ENCODE results near the gene RANBP17. TPM values are rescaled to one million over a fixed set of nuclear protein-coding genes. Genes with fewer than 3 reads are reported as not detected.
"Not testable (repeated sequence)": the region's sequence is repeated elsewhere in the genome, so short reads cannot be mapped to it uniquely, and the experiment has no call there.

The RANBP17 gene
- total RNA-seq, 1 experiment from 2014 or later = 14.5 TPM

DNA sequence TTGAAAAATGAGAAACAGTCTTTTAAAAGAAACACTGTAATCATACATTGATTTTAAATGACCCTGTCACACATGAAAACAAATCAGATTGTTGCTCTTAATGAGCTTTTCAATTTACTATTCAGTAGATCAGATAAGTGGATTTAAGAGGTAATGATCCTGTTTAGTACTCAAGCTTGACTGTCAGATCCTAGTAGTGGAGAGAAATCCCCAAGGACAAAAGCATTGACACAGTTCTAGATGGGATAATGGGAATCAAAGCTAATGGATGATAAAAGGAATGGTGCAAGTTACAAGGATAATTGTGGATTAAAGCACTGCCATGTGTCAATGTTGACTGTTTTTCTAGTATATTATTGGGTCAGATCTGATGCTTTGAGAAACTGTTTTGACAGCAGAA lies 304.9 kb downstream of the RANBP17 start:
- Histone ChIP-seq H2AFZ (no peak overlapping the region), H3K4me1 (replicated peaks; ENCODE audit: insufficient read depth) (no peaks in the 10 kb centered on the region), H3F3A (ENCODE audit: insufficient read depth, low read depth) (no peaks in the 10 kb centered on the region), H3K27me3 (ENCODE audit: insufficient read depth, low read depth) (no peaks in the 10 kb centered on the region), H3K36me3 (ENCODE audit: low read depth) (no peaks in the 10 kb centered on the region), H3K27ac (no peak overlapping the region), H3K9me2 (ENCODE audit: insufficient read depth) (no peaks in the 10 kb centered on the region), H3K4me3 (no peak overlapping the region), H3K4me2 (no peak overlapping the region), H4K20me1 (ENCODE audit: insufficient read depth) (no peaks in the 10 kb centered on the region), H3K79me2 (ENCODE audit: low read depth) (no peaks in the 10 kb centered on the region), H3K9me3 (ENCODE audit: insufficient read depth, low read depth) (no peaks in the 10 kb centered on the region)
- ChIA-PET POLR2A (ENCODE audit: unreplicated experiment) (no interaction called here), CTCF (no interaction called here)
- TF ChIP-seq, protein P1, sequence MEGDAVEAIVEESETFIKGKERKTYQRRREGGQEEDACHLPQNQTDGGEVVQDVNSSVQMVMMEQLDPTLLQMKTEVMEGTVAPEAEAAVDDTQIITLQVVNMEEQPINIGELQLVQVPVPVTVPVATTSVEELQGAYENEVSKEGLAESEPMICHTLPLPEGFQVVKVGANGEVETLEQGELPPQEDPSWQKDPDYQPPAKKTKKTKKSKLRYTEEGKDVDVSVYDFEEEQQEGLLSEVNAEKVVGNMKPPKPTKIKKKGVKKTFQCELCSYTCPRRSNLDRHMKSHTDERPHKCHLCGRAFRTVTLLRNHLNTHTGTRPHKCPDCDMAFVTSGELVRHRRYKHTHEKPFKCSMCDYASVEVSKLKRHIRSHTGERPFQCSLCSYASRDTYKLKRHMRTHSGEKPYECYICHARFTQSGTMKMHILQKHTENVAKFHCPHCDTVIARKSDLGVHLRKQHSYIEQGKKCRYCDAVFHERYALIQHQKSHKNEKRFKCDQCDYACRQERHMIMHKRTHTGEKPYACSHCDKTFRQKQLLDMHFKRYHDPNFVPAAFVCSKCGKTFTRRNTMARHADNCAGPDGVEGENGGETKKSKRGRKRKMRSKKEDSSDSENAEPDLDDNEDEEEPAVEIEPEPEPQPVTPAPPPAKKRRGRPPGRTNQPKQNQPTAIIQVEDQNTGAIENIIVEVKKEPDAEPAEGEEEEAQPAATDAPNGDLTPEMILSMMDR (conservative IDR thresholded peaks at IDR 0.05) = no peak
- no peak for TF ChIP-seq EZH2 (IDR thresholded peaks at IDR 0.05; ENCODE audit: low read depth)
- no peak for DNase-seq
- intact Hi-C loops (cut with micrococcal nuclease; ENCODE audit: unreplicated experiment) = no loop called here
- BruUV-seq (replicated peaks) = no TSS peak

DNA sequence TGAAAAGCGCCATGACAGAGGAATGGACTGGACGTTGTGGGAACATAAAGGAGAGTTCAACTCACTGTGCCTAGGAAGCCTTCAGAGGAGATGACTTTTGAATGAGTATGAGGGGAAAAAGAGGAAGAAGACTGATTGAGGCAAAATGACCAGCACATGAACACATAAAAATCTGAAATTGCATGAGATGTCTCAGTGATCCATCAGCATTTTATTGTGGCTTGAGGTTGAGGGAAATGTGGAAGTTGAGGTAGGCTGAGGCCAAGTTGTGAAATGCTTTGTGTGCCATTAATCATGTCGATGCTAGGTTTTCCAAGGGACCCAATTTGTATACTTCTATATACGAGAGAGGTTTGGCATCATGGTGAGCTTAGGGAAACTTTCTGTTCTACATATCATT lies 306.4 kb downstream of the RANBP17 start:
- TF ChIP-seq, protein P1 (conservative IDR thresholded peaks at IDR 0.05) = no peak
- no peak for TF ChIP-seq EZH2 (IDR thresholded peaks at IDR 0.05; ENCODE audit: low read depth)
- H3K36me3 ChIP-seq (ENCODE audit: low read depth) = no peaks in the 10 kb centered on the region
- no TSS peak for BruUV-seq (replicated peaks)

GRCh38 chr5:171174960-171175359 lies 313.1 kb downstream of the RANBP17 start:
- CTCF ChIA-PET; H3K27ac ChIP-seq; H3K9me3 ChIP-seq (ENCODE audit: insufficient read depth, low read depth): not testable (repeated sequence)

More for the DNA sequence above, 306.4 kb downstream of the RANBP17 start:
- ChIA-PET POLR2A (ENCODE audit: unreplicated experiment) (no interaction called here), CTCF (no interaction called here)
- H3K4me3 ChIP-seq = no peak overlapping the region
- H3K4me1 ChIP-seq (replicated peaks; ENCODE audit: insufficient read depth) = no peaks in the 10 kb centered on the region
- no peaks in the 10 kb centered on the region for H3F3A ChIP-seq (ENCODE audit: insufficient read depth, low read depth)
- intact Hi-C loops (cut with micrococcal nuclease; ENCODE audit: unreplicated experiment) = no loop called here
- H3K27ac ChIP-seq = no peak overlapping the region
- H3K9me2 ChIP-seq (ENCODE audit: insufficient read depth) = no peaks in the 10 kb centered on the region
- no peaks in the 10 kb centered on the region for H3K9me3 ChIP-seq (ENCODE audit: insufficient read depth, low read depth)
- H2AFZ ChIP-seq = no peak overlapping the region
- H4K20me1 ChIP-seq (ENCODE audit: insufficient read depth) = no peaks in the 10 kb centered on the region
- no peaks in the 10 kb centered on the region for H3K27me3 ChIP-seq (ENCODE audit: insufficient read depth, low read depth)
- no peak overlapping the region for H3K4me2 ChIP-seq
- no peak for DNase-seq
- H3K79me2 ChIP-seq (ENCODE audit: low read depth) = no peaks in the 10 kb centered on the region

GRCh38 chr5:171175746-171176145 lies 313.9 kb downstream of the RANBP17 start:
- POLR2A ChIA-PET (ENCODE audit: unreplicated experiment) = no interaction called here
- CTCF ChIA-PET = no interaction called here

More at GRCh38 chr5:171174960-171175359, 313.1 kb downstream of the RANBP17 start:
- H3K4me2 ChIP-seq; H2AFZ ChIP-seq; H3K9me2 ChIP-seq (ENCODE audit: insufficient read depth); intact Hi-C loops (cut with micrococcal nuclease; ENCODE audit: unreplicated experiment); H3K4me1 ChIP-seq (replicated peaks; ENCODE audit: insufficient read depth); H3F3A ChIP-seq (ENCODE audit: insufficient read depth, low read depth); H3K4me3 ChIP-seq; BruUV-seq (replicated peaks); DNase-seq; H3K36me3 ChIP-seq (ENCODE audit: low read depth); H3K27me3 ChIP-seq (ENCODE audit: insufficient read depth, low read depth); H4K20me1 ChIP-seq (ENCODE audit: insufficient read depth); POLR2A ChIA-PET (ENCODE audit: unreplicated experiment); H3K79me2 ChIP-seq (ENCODE audit: low read depth): not testable (repeated sequence)

GRCh38 chr5:171178190-171178589 lies 316.4 kb downstream of the RANBP17 start:
- BruUV-seq (replicated peaks); H3K4me2 ChIP-seq; CTCF ChIA-PET; H3K9me3 ChIP-seq (ENCODE audit: insufficient read depth, low read depth); H3K27me3 ChIP-seq (ENCODE audit: insufficient read depth, low read depth); intact Hi-C loops (cut with micrococcal nuclease; ENCODE audit: unreplicated experiment); H4K20me1 ChIP-seq (ENCODE audit: insufficient read depth); DNase-seq; H3K4me1 ChIP-seq (replicated peaks; ENCODE audit: insufficient read depth); POLR2A ChIA-PET (ENCODE audit: unreplicated experiment); H3K36me3 ChIP-seq (ENCODE audit: low read depth); H3K27ac ChIP-seq; H3F3A ChIP-seq (ENCODE audit: insufficient read depth, low read depth); H3K4me3 ChIP-seq; H3K9me2 ChIP-seq (ENCODE audit: insufficient read depth); H2AFZ ChIP-seq; H3K79me2 ChIP-seq (ENCODE audit: low read depth): not testable (repeated sequence)

More at GRCh38 chr5:171175746-171176145, 313.9 kb downstream of the RANBP17 start:
- Histone ChIP-seq H3K4me2 (no peak overlapping the region), H3K4me3 (no peak overlapping the region), H4K20me1 (ENCODE audit: insufficient read depth) (no peaks in the 10 kb centered on the region), H3K36me3 (ENCODE audit: low read depth) (no peaks in the 10 kb centered on the region), H3K9me2 (ENCODE audit: insufficient read depth) (no peaks in the 10 kb centered on the region), H3F3A (ENCODE audit: insufficient read depth, low read depth) (no peaks in the 10 kb centered on the region), H2AFZ (no peak overlapping the region), H3K9me3 (ENCODE audit: insufficient read depth, low read depth) (no peaks in the 10 kb centered on the region), H3K27me3 (ENCODE audit: insufficient read depth, low read depth) (no peaks in the 10 kb centered on the region), H3K27ac (no peak overlapping the region), H3K4me1 (replicated peaks; ENCODE audit: insufficient read depth) (no peaks in the 10 kb centered on the region), H3K79me2 (ENCODE audit: low read depth) (no peaks in the 10 kb centered on the region)
- DNase-seq = no peak
- TF ChIP-seq EZH2 (IDR thresholded peaks at IDR 0.05; ENCODE audit: low read depth) = no peak
- TF ChIP-seq, protein P1 (conservative IDR thresholded peaks at IDR 0.05) = no peak
- no TSS peak for BruUV-seq (replicated peaks)
- intact Hi-C loops (cut with micrococcal nuclease; ENCODE audit: unreplicated experiment) = no loop called here

Measured in PC-9 (cell line).